SU-DHL-6 (cell line): ENCODE measurements around the gene CLDN3.

Experiments used
- H2AFZ ChIP-seq: fragments of 200-600 bp; sonication (generic); 2 replicates; pipeline ENCODE4 v1.6.1; 2014; ENCODE audit warnings: low read depth, mild to moderate bottlenecking, moderate library complexity, mixed read lengths, antibody characterized with exemption, low read length; ENCODE audit not compliant: severe bottlenecking
- H3F3A ChIP-seq: fragments of 200-600 bp; shearing (Covaris generic); 2 replicates; pipeline ENCODE4 v1.6.0; 2016; ENCODE audit warnings: antibody characterized with exemption, mild to moderate bottlenecking; ENCODE audit not compliant: insufficient read depth
- H3K27ac ChIP-seq: fragments of 200-600 bp; sonication (generic); 2 replicates; pipeline ENCODE4 v1.5.1; 2016; ENCODE audit warnings: low read depth, mild to moderate bottlenecking, low read length, moderate library complexity, mixed read lengths
- H3K27me3 ChIP-seq: fragments of 200-600 bp; sonication (generic), shearing (Covaris generic); 2 replicates; pipeline ENCODE4 v1.6.0; 2014; ENCODE audit warnings: mild to moderate bottlenecking, low read length
- H3K36me3 ChIP-seq: fragments of 200-600 bp; sonication (generic); 2 replicates; pipeline ENCODE4 v1.6.1; 2014; ENCODE audit warnings: mild to moderate bottlenecking, low read length, mixed read lengths
- H3K4me2 ChIP-seq: fragments of 300-600, 200-600 bp; shearing (Covaris generic), sonication (generic); 2 replicates; pipeline ENCODE4 v1.6.0; 2014; ENCODE audit warnings: low read length, low read depth, mild to moderate bottlenecking; ENCODE audit not compliant: poor library complexity, severe bottlenecking
- H3K4me3 ChIP-seq: fragments of 200-600 bp; sonication (generic); 2 replicates; pipeline ENCODE4 v1.5.1; 2014; ENCODE audit warnings: antibody characterized with exemption, low read length, mild to moderate bottlenecking, mixed read lengths; ENCODE audit not compliant: insufficient read depth, poor library complexity, severe bottlenecking
- H3K79me2 ChIP-seq: fragments of 200-600 bp; sonication (generic); 2 replicates; pipeline ENCODE4 v1.6.1; 2014; ENCODE audit warnings: mild to moderate bottlenecking, low read length, moderate library complexity; ENCODE audit not compliant: insufficient read depth
- H3K9ac ChIP-seq: fragments of 200-600 bp; sonication (generic); 2 replicates; pipeline ENCODE4 v1.7.0; 2014; ENCODE audit warnings: mild to moderate bottlenecking, low read length
- H3K9me2 ChIP-seq: fragments of 200-600 bp; sonication (generic); replicated peaks from 2 replicates; pipeline ENCODE4 v1.6.1; 2014; ENCODE audit warnings: low read length; ENCODE audit not compliant: insufficient read depth
- H3K9me3 ChIP-seq: fragments of 200-600 bp; sonication (generic); 2 replicates; pipeline ENCODE4 v1.6.1; 2014; ENCODE audit warnings: low read length, mixed read lengths; ENCODE audit not compliant: insufficient read depth
- H4K20me1 ChIP-seq: fragments of 200-600 bp; sonication (generic); 2 replicates; pipeline ENCODE4 v1.6.1; 2014; ENCODE audit warnings: low read depth, mild to moderate bottlenecking, antibody characterized with exemption, low read length, moderate library complexity, mixed read lengths
- EZH2phosphoT487 ChIP-seq: fragments of 200-600 bp; sonication (generic), shearing (Covaris generic); conservative IDR thresholded peaks from 2 replicates; pipeline ENCODE4 v1.6.1; 2018; ENCODE audit warnings: mild to moderate bottlenecking, antibody characterized with exemption, low read length, moderate library complexity, mixed read lengths
- TF ChIP-seq, protein P1 (sequence below): fragments of 200-600 bp; sonication (generic); IDR thresholded peaks from one replicate; pipeline ENCODE4 v1.5.1; 2017; ENCODE audit warnings: antibody characterized with exemption, mild to moderate bottlenecking, low read length, moderate library complexity; ENCODE audit not compliant: insufficient read depth, poor library complexity, severe bottlenecking

Gene CLDN3

DNA sequence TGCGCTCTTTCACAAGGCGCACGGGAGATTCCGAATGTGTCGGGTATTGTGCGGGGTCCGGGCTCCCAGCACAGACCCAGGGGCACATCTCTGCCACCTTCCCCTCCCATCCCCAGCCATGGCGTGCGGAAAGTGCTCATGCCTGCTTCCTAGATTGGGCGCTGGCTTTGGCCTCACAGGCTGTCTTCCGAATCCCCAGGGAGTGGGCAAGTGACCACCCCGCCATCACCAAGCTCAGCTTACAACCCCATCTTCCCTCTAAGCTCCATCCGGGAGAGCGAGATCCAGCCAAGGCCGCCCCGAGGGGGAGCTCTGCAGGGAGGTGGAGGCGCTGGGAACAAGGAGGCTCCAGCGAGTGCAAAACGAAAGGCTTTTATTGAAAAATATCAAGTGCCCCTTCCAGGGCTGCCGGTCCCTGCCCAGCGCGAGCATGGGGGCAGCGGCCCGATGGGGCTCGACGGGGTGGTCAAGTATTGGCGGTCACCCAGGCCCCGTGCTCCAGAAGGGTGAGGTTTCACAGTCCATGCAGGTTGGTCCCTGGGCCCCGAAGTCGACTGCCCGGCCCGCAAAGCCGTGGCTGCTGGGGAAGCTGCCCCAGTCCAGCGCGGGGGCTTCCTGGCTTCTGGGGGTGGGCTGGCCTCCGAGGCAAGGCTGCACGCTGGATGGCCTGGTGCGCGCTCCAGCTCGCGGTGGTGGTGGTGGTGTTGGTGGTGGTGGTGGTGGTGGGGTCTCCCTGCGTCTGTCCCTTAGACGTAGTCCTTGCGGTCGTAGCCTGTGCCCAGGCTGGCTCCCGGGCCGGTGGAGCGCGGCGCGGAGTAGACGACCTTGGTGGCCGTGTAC, 1.2 kb downstream of the CLDN3 start:
- no peak overlapping the region for H3K27ac ChIP-seq
- no peaks in the 10 kb centered on the region for H3K9me3 ChIP-seq
- H3K36me3 ChIP-seq, result no peaks in the 10 kb centered on the region
- no peaks in the 10 kb centered on the region for H3K27me3 ChIP-seq
- TF ChIP-seq EZH2phosphoT487, result no peak
- TF ChIP-seq, protein P1, sequence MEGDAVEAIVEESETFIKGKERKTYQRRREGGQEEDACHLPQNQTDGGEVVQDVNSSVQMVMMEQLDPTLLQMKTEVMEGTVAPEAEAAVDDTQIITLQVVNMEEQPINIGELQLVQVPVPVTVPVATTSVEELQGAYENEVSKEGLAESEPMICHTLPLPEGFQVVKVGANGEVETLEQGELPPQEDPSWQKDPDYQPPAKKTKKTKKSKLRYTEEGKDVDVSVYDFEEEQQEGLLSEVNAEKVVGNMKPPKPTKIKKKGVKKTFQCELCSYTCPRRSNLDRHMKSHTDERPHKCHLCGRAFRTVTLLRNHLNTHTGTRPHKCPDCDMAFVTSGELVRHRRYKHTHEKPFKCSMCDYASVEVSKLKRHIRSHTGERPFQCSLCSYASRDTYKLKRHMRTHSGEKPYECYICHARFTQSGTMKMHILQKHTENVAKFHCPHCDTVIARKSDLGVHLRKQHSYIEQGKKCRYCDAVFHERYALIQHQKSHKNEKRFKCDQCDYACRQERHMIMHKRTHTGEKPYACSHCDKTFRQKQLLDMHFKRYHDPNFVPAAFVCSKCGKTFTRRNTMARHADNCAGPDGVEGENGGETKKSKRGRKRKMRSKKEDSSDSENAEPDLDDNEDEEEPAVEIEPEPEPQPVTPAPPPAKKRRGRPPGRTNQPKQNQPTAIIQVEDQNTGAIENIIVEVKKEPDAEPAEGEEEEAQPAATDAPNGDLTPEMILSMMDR, result no peak
- no peaks in the 10 kb centered on the region for H4K20me1 ChIP-seq
- no peaks in the 10 kb centered on the region for H3F3A ChIP-seq
- H3K4me2 ChIP-seq, result no peak overlapping the region
- no peak overlapping the region for H2AFZ ChIP-seq
- no peak overlapping the region for H3K4me3 ChIP-seq
- no peaks in the 10 kb centered on the region for H3K79me2 ChIP-seq
- H3K9ac ChIP-seq, result no peak overlapping the region
- H3K9me2 ChIP-seq, result no peaks in the 10 kb centered on the region

DNA sequence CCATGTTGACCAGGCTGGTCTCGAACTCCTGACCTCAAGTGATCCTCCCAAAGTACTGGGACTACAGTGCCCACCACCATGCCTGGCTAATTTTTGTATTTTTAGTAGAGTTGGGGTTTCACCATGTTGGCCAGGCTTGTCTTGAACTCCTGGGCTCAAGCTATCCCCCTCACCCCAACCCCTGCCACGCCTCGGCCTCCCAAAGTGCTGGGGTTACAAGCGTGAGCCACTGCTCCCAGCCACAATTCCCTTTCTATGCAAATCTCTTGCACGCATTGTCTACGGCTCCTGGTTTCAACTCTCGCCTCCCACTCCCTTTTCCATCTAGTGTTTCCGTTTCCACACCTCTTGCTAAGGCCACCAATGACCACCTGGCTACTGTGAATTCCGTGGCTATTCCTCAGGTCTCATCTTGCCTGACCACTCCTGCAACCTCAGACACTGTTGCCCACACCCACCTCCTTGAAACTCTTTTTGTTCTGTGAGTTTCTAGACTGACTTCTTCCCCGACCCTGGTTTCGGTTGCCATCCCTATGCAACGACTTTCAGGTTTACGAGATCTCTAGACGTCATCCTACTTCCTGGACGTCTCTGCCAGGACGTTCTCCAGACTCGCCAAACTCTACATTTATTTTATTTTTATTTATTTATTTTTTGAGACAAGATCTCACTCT, 3.4 kb downstream of the CLDN3 start:
- no peaks in the 10 kb centered on the region for H3K79me2 ChIP-seq
- H3K36me3 ChIP-seq, result no peaks in the 10 kb centered on the region
- no peaks in the 10 kb centered on the region for H4K20me1 ChIP-seq
- no peak overlapping the region for H2AFZ ChIP-seq
- no peaks in the 10 kb centered on the region for H3K27me3 ChIP-seq
- no peak overlapping the region for H3K9ac ChIP-seq
- no peaks in the 10 kb centered on the region for H3F3A ChIP-seq
- H3K27ac ChIP-seq, result no peak overlapping the region
- no peaks in the 10 kb centered on the region for H3K9me2 ChIP-seq
- TF ChIP-seq EZH2phosphoT487, result no peak
- TF ChIP-seq, protein P1, result no peak
- no peak overlapping the region for H3K4me2 ChIP-seq
- no peaks in the 10 kb centered on the region for H3K9me3 ChIP-seq
- H3K4me3 ChIP-seq, result no peak overlapping the region

DNA sequence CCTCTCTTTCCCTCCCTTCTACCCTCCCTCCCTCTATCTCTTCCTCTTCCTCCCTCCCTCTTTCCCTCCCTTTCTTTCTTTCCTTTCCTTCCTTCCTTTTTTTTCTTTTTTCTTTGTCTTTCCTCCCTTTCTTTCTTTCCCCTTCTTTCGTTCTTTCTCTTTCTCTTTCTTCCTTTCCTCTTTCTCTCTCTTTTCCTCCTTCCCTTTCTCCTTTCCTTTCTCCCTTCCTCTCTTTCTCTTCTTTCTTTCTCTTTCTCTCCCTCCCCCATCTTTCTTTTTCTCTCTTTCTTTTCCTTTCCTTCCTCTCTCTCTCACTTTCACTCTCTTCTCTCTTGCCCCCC, 7.4 kb downstream of the CLDN3 start:
- Histone ChIP-seq H3K9ac (no peak overlapping the region), H3K27ac (no peak overlapping the region), H3K9me2 (no peaks in the 10 kb centered on the region), H3K36me3 (no peaks in the 10 kb centered on the region), H3K9me3 (no peaks in the 10 kb centered on the region), H3K4me2 (no peak overlapping the region), H3K79me2 (no peaks in the 10 kb centered on the region), H3K27me3 (no peaks in the 10 kb centered on the region), H2AFZ (no peak overlapping the region), H3F3A (no peaks in the 10 kb centered on the region), H4K20me1 (no peaks in the 10 kb centered on the region), H3K4me3 (no peak overlapping the region)
- no peak for TF ChIP-seq EZH2phosphoT487
- TF ChIP-seq, protein P1, result no peak
